ENCODE results near the gene RAB11FIP4.

DNA sequence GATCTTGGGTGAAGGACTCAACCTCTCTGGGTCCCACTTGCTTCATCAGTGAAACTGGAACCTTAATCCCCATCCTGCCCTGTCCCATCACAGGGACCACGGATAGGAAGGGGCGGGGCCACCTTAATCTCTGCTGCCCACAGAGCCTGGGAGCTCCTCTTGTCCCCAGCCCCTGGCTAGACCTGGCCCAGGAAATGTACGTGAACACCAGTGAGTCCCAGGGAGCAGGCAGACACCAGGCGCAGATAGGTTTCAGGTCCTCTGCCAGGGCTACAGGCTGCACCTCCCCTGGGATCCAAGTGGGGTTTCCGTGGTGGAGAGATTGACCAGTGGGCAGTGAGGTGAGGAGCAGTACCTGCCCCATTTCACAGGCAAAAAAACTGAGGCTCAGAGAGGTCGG is 21.0 kb downstream of the RAB11FIP4 start:
- TF ChIP-seq CTCF (IDR thresholded peaks at IDR 0.05; ENCODE audit: extremely low read depth in 1 of 2, insufficient read depth in 1 of 2, low read depth in 1 of 2, low read length in 2 of 2) (no peak), POLR2A (IDR thresholded peaks at IDR 0.05; ENCODE audit: low read depth, low read length) (no peak), EZH2 (IDR thresholded peaks at IDR 0.05; ENCODE audit: borderline replicate concordance, low read depth, low read length, severe bottlenecking) (no peak), MAX (IDR thresholded peaks at IDR 0.05; ENCODE audit: insufficient read depth, insufficient read length) (no peak), MYC (IDR thresholded peaks at IDR 0.05; ENCODE audit: low read depth, low read length) (no peak), JUN (IDR thresholded peaks at IDR 0.05; ENCODE audit: borderline replicate concordance, insufficient read depth, insufficient read length, low read depth) (no peak), POLR2AphosphoS5 (IDR thresholded peaks at IDR 0.05; ENCODE audit: insufficient read depth, low read depth, low read length) (no peak), FOS (IDR thresholded peaks at IDR 0.05; ENCODE audit: borderline replicate concordance, insufficient read depth, low read length) (no peak)
